AG08395 (cell line): ENCODE measurements around the gene RNF207.

ENCODE experiments used
- DNase-seq: peaks from one replicate; pipeline ENCODE4 v3.0.0; 2012; ENCODE audit warnings: mixed read lengths, low spot score

RNF207 gene

GRCh38 chr1:6205849-6206519, at the start of gene RNF207:
RNF207 (plus strand) TSS chr1:6206119; CDS start chr1:6206536, 417 bp downstream.
- peak; percentile 47 for DNase-seq

GRCh38 chr1:6157132-6157527, 48.8 kb upstream of the RNF207 start:
- DNase-seq: no peak

GRCh38 chr1:6157528-6158174, 48.3 kb upstream of the RNF207 start:
- DNase-seq: no peak

GRCh38 chr1:6158181-6158580, 47.7 kb upstream of the RNF207 start:
- DNase-seq: no peak

GRCh38 chr1:6162341-6162740, 43.6 kb upstream of the RNF207 start:
- no peak for DNase-seq

- DNase-seq: no peak
Measured at GRCh38 chr1:6162773-6163172, 43.1 kb upstream of the RNF207 start.

GRCh38 chr1:6163191-6163972, 42.5 kb upstream of the RNF207 start:
- DNase-seq: no peak

- DNase-seq: no peak
Measured at GRCh38 chr1:6163973-6164617, 41.8 kb upstream of the RNF207 start.

- no peak for DNase-seq
Measured at GRCh38 chr1:6165027-6165426, 40.9 kb upstream of the RNF207 start.

- no peak for DNase-seq
Measured at GRCh38 chr1:6165441-6165985, 40.4 kb upstream of the RNF207 start.

- no peak for DNase-seq
Measured at GRCh38 chr1:6166221-6166620, 39.7 kb upstream of the RNF207 start.

GRCh38 chr1:6166655-6167390, 39.1 kb upstream of the RNF207 start:
- no peak for DNase-seq

GRCh38 chr1:6167391-6168303, 38.3 kb upstream of the RNF207 start:
- no peak for DNase-seq

- DNase-seq: no peak
Measured at GRCh38 chr1:6168947-6169586, 36.9 kb upstream of the RNF207 start.

- DNase-seq: no peak
Measured at GRCh38 chr1:6170116-6170741, 35.7 kb upstream of the RNF207 start.

- peak; percentile 35 for DNase-seq
Measured at GRCh38 chr1:6170742-6171201, 35.1 kb upstream of the RNF207 start.

GRCh38 chr1:6171548-6172124, 34.3 kb upstream of the RNF207 start:
- DNase-seq: peak; percentile 41

GRCh38 chr1:6172549-6172948, 33.4 kb upstream of the RNF207 start:
- no peak for DNase-seq
